H1 (cell line): ENCODE results near the gene LAP3. TPM values are rescaled to one million over a fixed set of nuclear protein-coding genes. Genes with fewer than 3 reads are reported as not detected.

ENCODE experiments used
- ATF2 ChIP-seq: IDR thresholded peaks from 2 replicates; pipeline ENCODE4 v1.6.1; 2012; ENCODE audit warnings: low read length, inconsistent platforms
- BRCA1 ChIP-seq: IDR thresholded peaks from 2 replicates; pipeline ENCODE4 v1.6.1; 2012; ENCODE audit warnings: low read depth, low read length, improper control_type of control experiment
- MAX ChIP-seq: IDR thresholded peaks from 2 replicates; pipeline ENCODE4 v1.6.1; 2012; ENCODE audit warnings: inconsistent platforms
- NRF1 ChIP-seq: IDR thresholded peaks from 2 replicates; pipeline ENCODE4 v1.6.1; 2011; ENCODE audit warnings: mild to moderate bottlenecking, low read depth, low read length, improper control_type of control experiment
- POLR2A ChIP-seq, 2 experiments: IDR thresholded peaks; 1 replicate in 1 of 2; 2 replicates in 1 of 2; pipeline ENCODE4 v1.6.1; 2011; ENCODE audit warnings: low read depth in 2 of 2, low read length in 2 of 2, mild to moderate bottlenecking in 2 of 2; ENCODE audit errors: control extremely low read depth in 1 of 2
- SP4 ChIP-seq: IDR thresholded peaks from 2 replicates; pipeline ENCODE4 v1.6.1; 2012; ENCODE audit warnings: low read length, inconsistent platforms
- SUZ12 ChIP-seq: fragments of 200-600 bp; sonication (generic); IDR thresholded peaks from 2 replicates; pipeline ENCODE4 v1.6.1; 2012; ENCODE audit warnings: mild to moderate bottlenecking, inconsistent platforms, low read length, moderate library complexity, mixed read lengths
- TAF1 ChIP-seq: IDR thresholded peaks from 2 replicates; pipeline ENCODE4 v1.6.1; 2011; ENCODE audit warnings: mild to moderate bottlenecking, low read depth, low read length
- polyA plus RNA-seq, 7 experiments: library from polyadenylated mRNA; depleted of rRNA in 3 of 7; stranded (reverse) in 5 of 7; unstranded in 2 of 7; fragments of >200 nt in 5 of 7; fragments of 200-250 nt in 2 of 7; gene quantifications; 1 replicate in 5 of 7; 2 replicates in 1 of 7; 4 replicates in 1 of 7; pipeline versions ENCODE4 v1.2.1 to v1.2.3, GENCODE V29; 2011 to 2013; ENCODE audit warnings: missing spikeins in 2 of 7, mixed read lengths in 2 of 7
- total RNA-seq: library from RNA; stranded (reverse); fragmentation: NEBNext Ultra II Directional; extraction: Animal tissue kit (Norgen Biotek cat#: 25700); gene quantifications from 2 replicates; pipeline ENCODE4 v1.2.1, GENCODE V29; 2021

Gene LAP3
- total and polyA plus RNA-seq, 2 of the 8 experiments (the other 6 are each of a cell fraction or from before 2014, with no cell fraction given), result 28.3 to 50.9 TPM

GRCh38 chr4:17614416-17615299 lies 37.7 kb downstream of the LAP3 start, which contains the start of gene MED28 (continued):
- TF ChIP-seq SP4 (peak; percentile 93; the same call in 1 of the 2 replicates), MAX (no peak), BRCA1 (no peak), NRF1 (peak; percentile 69), TAF1 (peak; percentile 99), ATF2 (no peak), POLR2A (IDR thresholded peaks at IDR 0.05; ENCODE audit: control extremely low read depth in 1 of 2, low read depth in 2 of 2, low read length in 2 of 2) (peak; percentile 89 to 90), SUZ12 (no peak)
